ENCODE data around the gene CCDC85B. TPM values are rescaled to one million over a fixed set of nuclear protein-coding genes. Genes with fewer than 3 reads are reported as not detected.
A peak's percentile ranks its signal among the peaks of the same experiment; 100 is the strongest.

Gene CCDC85B
- total and polyA plus RNA-seq, 2 of the 13 experiments (the other 11 are each of a cell fraction or from before 2014, with no cell fraction given), result 8.2 to 19.5 TPM

- TF ChIP-seq THAP9 (CRISPR knock-in tag; IDR thresholded peaks at IDR 0.05; ENCODE audit: borderline replicate concordance) (peak; percentile 20; the same call in 1 of the 2 replicates), NR0B2 (CRISPR knock-in tag; IDR thresholded peaks at IDR 0.05) (0 out of 2 replicates have a peak, but pooled peaks have one; percentile 40), ZNF782 (CRISPR knock-in tag; IDR thresholded peaks at IDR 0.05; ENCODE audit: borderline replicate concordance) (no peak; the same call in 1 of the 2 replicates), MED1 (CRISPR knock-in tag; IDR thresholded peaks at IDR 0.05) (peak; percentile 44), ZNF362 (CRISPR knock-in tag; IDR thresholded peaks at IDR 0.05; ENCODE audit: borderline replicate concordance) (no peak), SKI (IDR thresholded peaks at IDR 0.05; ENCODE audit: partially characterized antibody) (peak; percentile 39), EED (CRISPR knock-in tag; IDR thresholded peaks at IDR 0.05) (no peak), RCOR2 (CRISPR knock-in tag; IDR thresholded peaks at IDR 0.05) (peak; percentile 42; the same call in 1 of the 2 replicates), ZNF589 (CRISPR knock-in tag; conservative IDR thresholded peaks at IDR 0.05) (0 out of 2 replicates have a peak, but pooled peaks have one; percentile 44), HOXA7 (CRISPR knock-in tag; IDR thresholded peaks at IDR 0.05) (no peak), IRF2 (CRISPR knock-in tag; IDR thresholded peaks at IDR 0.05) (no peak), ZBTB8A (CRISPR knock-in tag; IDR thresholded peaks at IDR 0.05; ENCODE audit: borderline replicate concordance, low read depth) (no peak), CREM (IDR thresholded peaks at IDR 0.05) (peak; percentile 46), CREM (CRISPR knock-in tag; IDR thresholded peaks at IDR 0.05) (no peak)
These were observed 16.9 kb upstream of the CCDC85B start (continued) for GRCh38 chr11:65873318-65874156.

All from HepG2 (cell line).